Uterus (tissue), 4 donors: ENCODE measurements around the gene SNX8. TPM values are rescaled to one million over a fixed set of nuclear protein-coding genes. Genes with fewer than 3 reads are reported as not detected.

Source experiments
- DNase-seq, 2 donors: peaks; one replicate each; pipeline ENCODE4 v3.0.0-alpha.2; 2019 to 2020
- H3K27ac ChIP-seq, 2 donors: fragments of 200-600 bp; sonication (generic); 1 replicate in 1 of 2; 2 replicates in 1 of 2; pipeline ENCODE4 v1.5.1; 2016 to 2018
- H3K27me3 ChIP-seq, 2 donors: fragments of 200-600 bp; sonication (generic); one replicate each; pipeline ENCODE4 v1.5.1; 2018 to 2019; ENCODE audit warnings: control low read depth in 1 of 2
- H3K36me3 ChIP-seq, 2 donors: fragments of 200-600 bp; sonication (generic); one replicate each; pipeline ENCODE4 v1.5.1; 2019; ENCODE audit warnings: control low read depth in 1 of 2
- H3K4me1 ChIP-seq, 2 donors: fragments of 200-600 bp; sonication (generic); one replicate each; pipeline ENCODE4 v1.5.1; 2018 to 2019; ENCODE audit warnings: control low read depth in 1 of 2
- H3K4me3 ChIP-seq, 2 donors: fragments of 200-600 bp; sonication (generic); 1 replicate in 1 of 2; 2 replicates in 1 of 2; pipeline ENCODE4 v1.5.1; 2018 to 2019; ENCODE audit warnings: mild to moderate bottlenecking in 1 of 2
- H3K9me3 ChIP-seq, 2 donors: fragments of 200-600 bp; sonication (generic); one replicate each; pipeline ENCODE4 v1.5.1; 2019; ENCODE audit warnings: control low read depth in 1 of 2
- POLR2A ChIP-seq, 2 donors: fragments of 450-650 bp; IDR thresholded peaks; one replicate each; pipeline ENCODE4 v1.6.1; 2016; ENCODE audit warnings: antibody characterized with exemption in 2 of 2, mild to moderate bottlenecking in 1 of 2, moderate library complexity in 1 of 2
- intact Hi-C: fragments of 100-400 bp; cut with DNase I; formaldehyde crosslinking; loops from one replicate; pipeline ENCODE4 v1.15.1; 2023; ENCODE audit warnings: low total_unique reads
- total RNA-seq, 4 donors: library from RNA; depleted of rRNA in 3 of 4; stranded (reverse); fragments of >200 nt in 3 of 4; gene quantifications; one replicate each; pipeline versions ENCODE4 v1.1.0 to v1.2.4, GENCODE V29; 2014 to 2023
- TF ChIP-seq, protein P1 (sequence below), 4 experiments: fragments of 200-600 bp in 2 of 4; fragments of 450-650 bp in 2 of 4; sonication (generic) in 2 of 4; IDR thresholded peaks; one replicate each; pipeline ENCODE4 v1.5.1; 2016 to 2019; ENCODE audit warnings: antibody characterized with exemption in 4 of 4, mild to moderate bottlenecking in 2 of 4, moderate library complexity in 1 of 4
- donor health status: DM: yes; HTN: yes; CAD: no.

The SNX8 gene
- total RNA-seq, 4 donors from 2014 or later = 0.29 to 75.3 (median 30.5) TPM

DNA sequence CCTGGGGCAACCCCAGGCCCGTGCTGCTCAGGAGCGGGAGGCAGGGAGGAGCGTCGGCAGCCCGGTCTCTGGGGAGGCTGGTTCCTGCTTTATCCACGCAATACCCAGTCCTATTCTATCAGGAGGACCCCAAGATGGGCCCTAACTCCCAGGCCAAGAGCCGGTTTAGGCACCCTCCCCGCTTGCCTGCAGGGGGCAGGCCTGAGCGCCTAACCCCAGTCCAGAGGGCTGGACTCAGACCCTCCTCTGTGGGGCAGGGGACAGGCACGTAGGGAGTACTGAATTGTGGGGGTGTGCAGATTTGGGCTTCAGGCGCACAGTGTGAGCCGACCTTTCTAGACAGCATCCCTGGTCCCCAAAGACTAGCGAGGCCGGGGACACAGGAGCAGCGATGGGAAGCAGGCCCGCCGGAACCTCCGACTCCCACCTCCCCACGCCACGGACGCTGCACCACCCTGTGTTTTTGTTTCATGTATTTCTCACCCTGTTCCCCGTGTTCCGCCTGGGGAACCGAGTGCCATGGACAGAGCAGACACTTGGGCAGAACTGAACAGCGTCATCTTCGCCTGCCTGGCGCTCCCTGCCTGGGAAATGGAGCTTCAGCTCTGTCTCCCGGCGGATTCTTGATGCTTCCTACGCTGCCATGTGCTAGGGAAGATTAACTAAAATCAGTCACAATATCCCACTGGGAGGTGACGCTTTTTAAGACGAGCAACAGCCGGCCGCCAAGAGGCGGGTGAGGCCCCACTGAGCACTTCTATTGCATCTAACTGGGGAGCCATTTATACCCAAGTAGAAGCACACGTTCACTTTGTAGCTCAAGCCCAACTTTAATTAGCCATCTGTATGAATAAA is 66.9 kb downstream of the SNX8 start:
- Histone ChIP-seq H3K36me3 (no peaks in the 10 kb centered on the region), H3K27me3 (no peaks in the 10 kb centered on the region), H3K9me3 (no peaks in the 10 kb centered on the region), H3K4me3 (no peak overlapping the region), H3K27ac (no peak overlapping the region), H3K4me1 (no peaks in the 10 kb centered on the region)
- TF ChIP-seq, protein P1, sequence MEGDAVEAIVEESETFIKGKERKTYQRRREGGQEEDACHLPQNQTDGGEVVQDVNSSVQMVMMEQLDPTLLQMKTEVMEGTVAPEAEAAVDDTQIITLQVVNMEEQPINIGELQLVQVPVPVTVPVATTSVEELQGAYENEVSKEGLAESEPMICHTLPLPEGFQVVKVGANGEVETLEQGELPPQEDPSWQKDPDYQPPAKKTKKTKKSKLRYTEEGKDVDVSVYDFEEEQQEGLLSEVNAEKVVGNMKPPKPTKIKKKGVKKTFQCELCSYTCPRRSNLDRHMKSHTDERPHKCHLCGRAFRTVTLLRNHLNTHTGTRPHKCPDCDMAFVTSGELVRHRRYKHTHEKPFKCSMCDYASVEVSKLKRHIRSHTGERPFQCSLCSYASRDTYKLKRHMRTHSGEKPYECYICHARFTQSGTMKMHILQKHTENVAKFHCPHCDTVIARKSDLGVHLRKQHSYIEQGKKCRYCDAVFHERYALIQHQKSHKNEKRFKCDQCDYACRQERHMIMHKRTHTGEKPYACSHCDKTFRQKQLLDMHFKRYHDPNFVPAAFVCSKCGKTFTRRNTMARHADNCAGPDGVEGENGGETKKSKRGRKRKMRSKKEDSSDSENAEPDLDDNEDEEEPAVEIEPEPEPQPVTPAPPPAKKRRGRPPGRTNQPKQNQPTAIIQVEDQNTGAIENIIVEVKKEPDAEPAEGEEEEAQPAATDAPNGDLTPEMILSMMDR (IDR thresholded peaks at IDR 0.05) = peak; percentile 33 to 41 (median 36)
- TF ChIP-seq POLR2A (IDR thresholded peaks at IDR 0.05) = no peak
- intact Hi-C loops = loop anchor here (10.0 kb wide), 1 partner anchor 107 kb away; the partner anchor contains the start of gene EIF3B
- no peak for DNase-seq

DNA sequence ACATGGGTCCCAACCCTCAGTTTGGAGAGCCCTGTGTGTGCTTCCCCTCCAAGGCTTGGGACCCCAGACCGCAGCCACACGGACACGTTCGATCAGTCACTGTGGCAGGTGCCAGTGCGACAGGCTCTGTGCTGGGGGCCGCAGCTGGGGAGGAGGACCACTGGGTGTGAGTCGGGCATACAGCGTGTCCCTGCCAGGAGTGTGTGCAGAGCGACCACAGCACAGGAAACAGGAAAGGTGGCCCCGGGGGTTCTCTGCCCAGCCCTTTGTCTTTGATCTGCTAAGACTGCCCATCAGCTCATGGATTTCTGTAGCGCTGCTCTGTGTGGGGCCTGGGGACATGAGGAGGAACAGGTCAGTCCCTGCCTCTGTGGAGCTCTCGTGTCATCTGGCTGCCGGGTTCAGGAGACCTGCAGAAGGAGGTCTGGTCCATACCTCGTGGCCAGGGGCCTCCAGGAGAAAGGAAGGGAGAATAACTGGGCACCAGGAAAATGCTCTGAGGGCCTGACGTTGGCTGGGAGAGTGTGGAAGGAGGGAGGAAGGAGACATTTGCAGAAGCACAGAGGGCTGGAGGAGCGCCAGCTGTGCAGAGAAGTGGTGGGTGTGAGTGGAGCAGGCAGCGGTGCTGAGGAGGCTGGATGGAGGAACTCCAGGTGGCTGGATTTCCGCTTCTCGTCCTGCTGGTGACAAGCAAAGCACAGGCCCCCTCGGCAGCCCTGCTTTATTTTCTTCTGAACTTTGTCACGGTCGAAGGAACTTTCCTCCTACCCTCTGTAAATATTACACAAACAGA is 68.2 kb downstream of the SNX8 start:
- no peaks in the 10 kb centered on the region for H3K9me3 ChIP-seq
- no peak overlapping the region for H3K27ac ChIP-seq
- intact Hi-C loops = loop anchor here (10.0 kb wide), 1 partner anchor 109 kb away; the partner anchor contains the start of gene EIF3B
- no peak overlapping the region for H3K4me3 ChIP-seq
- no peaks in the 10 kb centered on the region for H3K36me3 ChIP-seq
- H3K27me3 ChIP-seq = no peaks in the 10 kb centered on the region
- no peak for DNase-seq
- H3K4me1 ChIP-seq = peaks cover 0 to 2% of the 10 kb centered on the region in 2 donors
- TF ChIP-seq POLR2A (IDR thresholded peaks at IDR 0.05) = no peak
- TF ChIP-seq, protein P1 (IDR thresholded peaks at IDR 0.05) = no peak

DNA sequence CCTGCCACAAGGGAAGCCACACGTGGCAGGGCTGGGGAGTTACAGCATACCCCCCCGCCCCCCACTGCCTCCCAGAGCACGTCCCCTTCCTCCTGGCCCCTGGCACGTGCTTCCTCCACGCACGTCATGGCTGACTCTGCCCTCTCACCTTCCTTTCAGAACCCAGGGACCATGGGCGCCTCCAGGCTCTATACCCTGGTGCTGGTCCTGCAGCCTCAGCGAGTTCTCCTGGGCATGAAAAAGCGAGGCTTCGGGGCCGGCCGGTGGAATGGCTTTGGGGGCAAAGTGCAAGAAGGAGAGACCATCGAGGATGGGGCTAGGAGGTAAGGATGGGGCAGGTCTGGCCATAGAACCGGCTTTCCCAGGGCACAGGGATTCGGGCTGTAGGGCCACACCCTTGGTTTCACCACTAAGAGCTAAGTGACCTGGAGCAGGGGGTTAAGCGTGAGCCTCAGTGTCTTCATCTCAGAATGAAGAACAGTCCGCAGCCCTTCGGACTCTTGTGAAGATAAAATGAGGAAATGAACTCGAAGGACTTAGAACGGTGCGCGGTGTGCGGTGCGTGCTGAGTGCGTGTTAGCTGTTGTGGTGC is 69.7 kb downstream of the SNX8 start:
- intact Hi-C loops = loop anchor here (10.0 kb wide), 1 partner anchor 110 kb away; the partner anchor contains the start of gene EIF3B
- no peak for DNase-seq

DNA sequence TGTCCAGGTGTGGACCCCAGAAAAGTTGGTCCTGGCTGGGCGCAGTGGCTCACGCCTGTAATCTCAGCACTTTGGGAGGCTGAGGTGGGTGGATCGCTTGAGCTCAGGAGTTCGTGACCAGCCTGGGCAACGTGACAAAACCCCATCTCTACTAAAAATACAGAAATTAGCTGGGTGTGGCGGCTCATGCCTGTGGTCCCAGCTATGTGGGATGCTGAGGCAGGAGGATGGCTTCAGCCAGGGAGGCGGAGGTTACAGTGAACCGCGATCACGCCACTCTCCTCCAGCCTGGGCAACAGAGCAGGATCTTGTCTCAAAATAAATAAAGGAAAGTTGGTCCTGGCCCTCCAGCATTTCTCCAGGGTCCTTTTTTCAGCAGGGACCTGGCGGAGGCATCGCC is 70.8 kb downstream of the SNX8 start:
- intact Hi-C loops = loop anchor here (10.0 kb wide), 1 partner anchor 111 kb away; the partner anchor contains the start of gene EIF3B
- TF ChIP-seq, protein P1 (IDR thresholded peaks at IDR 0.05) = no peak
- no peak for TF ChIP-seq POLR2A (IDR thresholded peaks at IDR 0.05)

More for the DNA sequence above, 69.7 kb downstream of the SNX8 start:
- H3K9me3 ChIP-seq = no peaks in the 10 kb centered on the region
- H3K4me1 ChIP-seq = peaks cover 0 to 4% of the 10 kb centered on the region in 2 donors
- H3K27me3 ChIP-seq = no peaks in the 10 kb centered on the region
- no peak overlapping the region for H3K4me3 ChIP-seq
- no peak for TF ChIP-seq POLR2A (IDR thresholded peaks at IDR 0.05)
- TF ChIP-seq, protein P1 (IDR thresholded peaks at IDR 0.05) = no peak
- no peaks in the 10 kb centered on the region for H3K36me3 ChIP-seq
- no peak overlapping the region for H3K27ac ChIP-seq

More for the DNA sequence above, 70.8 kb downstream of the SNX8 start:
- no peak overlapping the region for H3K4me3 ChIP-seq
- no peaks in the 10 kb centered on the region for H3K36me3 ChIP-seq
- no peaks in the 10 kb centered on the region for H3K9me3 ChIP-seq
- H3K27me3 ChIP-seq = no peaks in the 10 kb centered on the region
- no peak for DNase-seq
- peaks cover 0 to 4% of the 10 kb centered on the region in 2 donors for H3K4me1 ChIP-seq
- H3K27ac ChIP-seq = no peak overlapping the region
